ENCODE data around the gene DDR2. TPM values are rescaled to one million over a fixed set of nuclear protein-coding genes. Genes with fewer than 3 reads are reported as not detected.
"Not testable (repeated sequence)": the region's sequence is repeated elsewhere in the genome, so short reads cannot be mapped to it uniquely, and the experiment has no call there.

The DDR2 gene
- total RNA-seq, 1 donor = 384 TPM

DNA sequence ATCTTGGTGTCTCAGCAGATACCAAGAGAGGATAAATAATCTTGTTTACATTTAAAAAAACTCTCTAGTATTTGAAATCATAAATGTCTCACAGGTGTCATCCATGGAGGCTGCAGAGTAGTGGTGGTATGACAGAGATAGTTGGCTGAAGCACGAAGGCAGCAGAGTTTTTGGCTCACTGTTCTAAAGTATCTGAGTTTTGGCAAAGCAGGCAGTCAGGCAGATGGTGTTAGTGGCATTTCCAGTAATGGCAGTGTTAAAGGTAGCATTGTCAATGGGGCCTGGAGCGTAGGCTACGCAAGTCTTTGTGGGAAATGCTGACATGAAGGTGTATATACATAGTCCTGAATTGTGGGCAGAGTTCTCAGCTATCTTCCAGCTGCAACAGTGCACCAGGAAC lies 89.8 kb downstream of the DDR2 start:
- Histone ChIP-seq H3K36me3 (ENCODE audit: insufficient read depth, low read length) (peaks cover 22% of the 10 kb centered on the region), H4K20me1 (ENCODE audit: insufficient read depth, low read length) (peaks cover 29% of the 10 kb centered on the region), H3K4me1 (ENCODE audit: insufficient read depth, low read length) (peaks cover 26% of the 10 kb centered on the region), H3K9me3 (ENCODE audit: low read depth, low read length) (no peaks in the 10 kb centered on the region), H3K27me3 (ENCODE audit: insufficient read depth, low read length) (no peaks in the 10 kb centered on the region), H3K79me2 (ENCODE audit: insufficient read depth, low read length) (peaks cover 73% of the 10 kb centered on the region), H3K4me2 (ENCODE audit: insufficient read depth, low read length) (no peak overlapping the region), H2AFZ (ENCODE audit: low read length) (no peak overlapping the region), H3K4me3 (ENCODE audit: insufficient read depth, low read length) (no peak overlapping the region), H3K27ac (ENCODE audit: low read depth, low read length) (no peak overlapping the region)
- TF ChIP-seq, protein P1, sequence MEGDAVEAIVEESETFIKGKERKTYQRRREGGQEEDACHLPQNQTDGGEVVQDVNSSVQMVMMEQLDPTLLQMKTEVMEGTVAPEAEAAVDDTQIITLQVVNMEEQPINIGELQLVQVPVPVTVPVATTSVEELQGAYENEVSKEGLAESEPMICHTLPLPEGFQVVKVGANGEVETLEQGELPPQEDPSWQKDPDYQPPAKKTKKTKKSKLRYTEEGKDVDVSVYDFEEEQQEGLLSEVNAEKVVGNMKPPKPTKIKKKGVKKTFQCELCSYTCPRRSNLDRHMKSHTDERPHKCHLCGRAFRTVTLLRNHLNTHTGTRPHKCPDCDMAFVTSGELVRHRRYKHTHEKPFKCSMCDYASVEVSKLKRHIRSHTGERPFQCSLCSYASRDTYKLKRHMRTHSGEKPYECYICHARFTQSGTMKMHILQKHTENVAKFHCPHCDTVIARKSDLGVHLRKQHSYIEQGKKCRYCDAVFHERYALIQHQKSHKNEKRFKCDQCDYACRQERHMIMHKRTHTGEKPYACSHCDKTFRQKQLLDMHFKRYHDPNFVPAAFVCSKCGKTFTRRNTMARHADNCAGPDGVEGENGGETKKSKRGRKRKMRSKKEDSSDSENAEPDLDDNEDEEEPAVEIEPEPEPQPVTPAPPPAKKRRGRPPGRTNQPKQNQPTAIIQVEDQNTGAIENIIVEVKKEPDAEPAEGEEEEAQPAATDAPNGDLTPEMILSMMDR (IDR thresholded peaks at IDR 0.05; ENCODE audit: extremely low read depth, low read depth, low read length) = no peak
- no peak for DNase-seq (ENCODE audit: insufficient read length, low spot score, missing footprints)

DNA sequence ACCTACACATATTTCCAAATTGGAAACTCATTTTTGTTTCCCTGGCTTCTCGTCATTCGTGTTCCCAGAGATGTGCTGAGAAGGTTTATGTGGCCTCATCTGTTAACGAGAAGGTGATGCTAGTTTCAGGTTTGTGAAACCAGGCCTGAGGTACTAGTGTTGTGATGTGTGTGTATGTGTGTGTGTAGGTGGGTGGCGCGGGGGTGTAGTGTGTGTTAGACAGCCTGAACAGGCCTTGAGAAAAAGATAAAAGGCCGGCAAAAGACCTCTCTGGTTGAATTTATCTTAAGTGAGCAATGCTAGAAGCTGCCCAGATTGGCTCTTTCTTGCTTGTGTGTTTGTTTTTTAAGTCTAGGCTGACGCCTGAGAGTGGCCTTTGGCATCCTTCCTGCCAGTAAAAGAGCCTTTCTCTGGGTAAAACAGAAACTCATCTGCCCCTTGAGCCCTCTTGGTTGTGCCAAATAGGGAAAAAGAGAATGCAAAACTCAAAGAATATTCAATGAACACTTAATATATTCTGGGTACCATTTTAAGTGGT lies 92.4 kb downstream of the DDR2 start:
- Histone ChIP-seq H3K4me1 (ENCODE audit: insufficient read depth, low read length) (peaks cover 31% of the 10 kb centered on the region), H3K4me3 (ENCODE audit: insufficient read depth, low read length) (no peak overlapping the region), H3K79me2 (ENCODE audit: insufficient read depth, low read length) (peaks cover 60% of the 10 kb centered on the region), H3K27me3 (ENCODE audit: insufficient read depth, low read length) (no peaks in the 10 kb centered on the region), H3K27ac (ENCODE audit: low read depth, low read length) (no peak overlapping the region), H3K9me3 (ENCODE audit: low read depth, low read length) (no peaks in the 10 kb centered on the region), H3K4me2 (ENCODE audit: insufficient read depth, low read length) (no peak overlapping the region), H3K36me3 (ENCODE audit: insufficient read depth, low read length) (peaks cover 14% of the 10 kb centered on the region), H2AFZ (ENCODE audit: low read length) (no peak overlapping the region), H4K20me1 (ENCODE audit: insufficient read depth, low read length) (peaks cover 33% of the 10 kb centered on the region)
- TF ChIP-seq, protein P1 (IDR thresholded peaks at IDR 0.05; ENCODE audit: extremely low read depth, low read depth, low read length) = no peak
- DNase-seq (ENCODE audit: insufficient read length, low spot score, missing footprints) = peak; percentile 11

DNA sequence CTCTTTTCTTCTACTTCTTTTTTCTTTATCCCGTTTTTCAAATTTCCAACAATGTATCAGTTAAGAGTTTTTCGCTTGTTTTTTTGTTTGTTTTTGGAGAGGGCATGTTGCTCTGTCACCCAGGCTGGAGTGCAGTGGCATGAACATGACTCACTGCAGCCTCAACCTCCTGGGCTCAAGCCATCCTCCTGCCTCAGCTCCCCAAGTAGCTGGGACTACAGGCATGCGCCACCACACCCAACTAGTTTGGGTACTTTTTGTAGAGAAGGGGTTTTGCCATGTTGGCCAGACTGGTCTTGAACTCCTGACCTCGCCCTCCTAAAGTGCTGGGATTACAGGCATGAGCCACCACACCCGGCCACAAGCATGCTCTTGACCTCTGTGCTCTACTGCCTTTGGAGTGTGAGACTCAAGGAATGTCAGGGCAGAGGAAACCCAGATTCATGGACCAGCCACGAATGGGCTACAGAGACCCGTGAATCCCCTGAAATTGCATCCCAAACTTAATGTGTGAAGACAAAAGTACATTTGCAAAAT lies 93.1 kb downstream of the DDR2 start:
- Histone ChIP-seq H2AFZ (ENCODE audit: low read length) (no peak overlapping the region), H3K4me3 (ENCODE audit: insufficient read depth, low read length) (no peak overlapping the region), H3K9me3 (ENCODE audit: low read depth, low read length) (no peaks in the 10 kb centered on the region), H3K36me3 (ENCODE audit: insufficient read depth, low read length) (peaks cover 7% of the 10 kb centered on the region), H4K20me1 (ENCODE audit: insufficient read depth, low read length) (peaks cover 35% of the 10 kb centered on the region), H3K4me2 (ENCODE audit: insufficient read depth, low read length) (no peak overlapping the region), H3K79me2 (ENCODE audit: insufficient read depth, low read length) (peaks cover 62% of the 10 kb centered on the region), H3K27ac (ENCODE audit: low read depth, low read length) (no peak overlapping the region), H3K4me1 (ENCODE audit: insufficient read depth, low read length) (peaks cover 31% of the 10 kb centered on the region), H3K27me3 (ENCODE audit: insufficient read depth, low read length) (no peaks in the 10 kb centered on the region)
- no peak for DNase-seq (ENCODE audit: insufficient read length, low spot score, missing footprints)
- TF ChIP-seq, protein P1 (IDR thresholded peaks at IDR 0.05; ENCODE audit: extremely low read depth, low read depth, low read length) = no peak

DNA sequence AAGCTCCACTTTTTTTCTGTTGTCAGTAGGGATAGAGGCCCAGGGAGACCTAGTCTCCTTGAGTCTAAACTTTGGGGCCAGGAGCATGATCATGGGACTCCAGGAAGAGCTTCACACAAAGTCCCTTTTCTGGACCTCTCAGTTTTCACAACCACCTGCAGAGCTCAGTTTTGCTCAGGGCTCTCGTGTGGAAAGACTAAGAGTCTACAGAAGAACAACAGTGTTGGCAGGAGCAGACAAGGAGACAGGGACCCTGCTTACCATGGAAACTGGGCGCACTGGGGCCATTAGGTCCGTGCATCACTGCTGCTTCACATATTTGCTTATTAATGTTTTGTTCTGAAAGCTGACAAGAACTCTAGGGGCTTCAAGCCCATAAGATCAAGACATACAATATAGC lies 94.3 kb downstream of the DDR2 start:
- no peak overlapping the region for H3K4me3 ChIP-seq (ENCODE audit: insufficient read depth, low read length)
- no peak overlapping the region for H3K27ac ChIP-seq (ENCODE audit: low read depth, low read length)
- H3K79me2 ChIP-seq (ENCODE audit: insufficient read depth, low read length) = peaks cover 66% of the 10 kb centered on the region
- H4K20me1 ChIP-seq (ENCODE audit: insufficient read depth, low read length) = peaks cover 38% of the 10 kb centered on the region
- no peaks in the 10 kb centered on the region for H3K9me3 ChIP-seq (ENCODE audit: low read depth, low read length)
- TF ChIP-seq, protein P1 (IDR thresholded peaks at IDR 0.05; ENCODE audit: extremely low read depth, low read depth, low read length) = no peak
- no peak overlapping the region for H3K4me2 ChIP-seq (ENCODE audit: insufficient read depth, low read length)
- no peak for DNase-seq (ENCODE audit: insufficient read length, low spot score, missing footprints)
- peaks cover 20% of the 10 kb centered on the region for H3K4me1 ChIP-seq (ENCODE audit: insufficient read depth, low read length)
- no peak overlapping the region for H2AFZ ChIP-seq (ENCODE audit: low read length)
- no peaks in the 10 kb centered on the region for H3K27me3 ChIP-seq (ENCODE audit: insufficient read depth, low read length)
- H3K36me3 ChIP-seq (ENCODE audit: insufficient read depth, low read length) = peaks cover 7% of the 10 kb centered on the region

DNA sequence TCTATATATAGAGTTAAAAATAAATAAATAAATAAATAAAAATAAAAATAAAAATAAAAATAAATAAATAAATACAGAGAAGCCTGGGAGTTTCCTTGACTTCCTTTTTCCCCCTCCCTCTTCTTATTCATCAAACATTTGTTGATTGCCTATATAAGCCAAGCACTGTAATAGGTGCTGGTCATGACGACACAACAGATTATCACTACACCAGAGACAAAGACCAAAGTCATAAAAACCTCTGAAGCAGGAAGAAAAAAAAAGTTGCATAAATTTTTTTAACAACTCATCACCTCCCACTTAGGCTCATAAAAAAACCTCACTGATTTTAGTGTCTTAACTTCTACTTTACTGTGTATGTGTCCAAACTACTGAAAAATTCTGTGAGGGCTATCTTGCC lies 95.2 kb downstream of the DDR2 start:
- not testable (repeated sequence) for H3K27ac ChIP-seq (ENCODE audit: low read depth, low read length); H3K36me3 ChIP-seq (ENCODE audit: insufficient read depth, low read length); H3K27me3 ChIP-seq (ENCODE audit: insufficient read depth, low read length); H3K9me3 ChIP-seq (ENCODE audit: low read depth, low read length); H3K4me2 ChIP-seq (ENCODE audit: insufficient read depth, low read length); H3K4me3 ChIP-seq (ENCODE audit: insufficient read depth, low read length); H2AFZ ChIP-seq (ENCODE audit: low read length); DNase-seq (ENCODE audit: insufficient read length, low spot score, missing footprints)
- peaks cover 68% of the 10 kb centered on the region for H3K79me2 ChIP-seq (ENCODE audit: insufficient read depth, low read length)
- H3K4me1 ChIP-seq (ENCODE audit: insufficient read depth, low read length) = peaks cover 19% of the 10 kb centered on the region
- H4K20me1 ChIP-seq (ENCODE audit: insufficient read depth, low read length) = peaks cover 38% of the 10 kb centered on the region
